ENCODE measurements around the gene SUN3.

DNA sequence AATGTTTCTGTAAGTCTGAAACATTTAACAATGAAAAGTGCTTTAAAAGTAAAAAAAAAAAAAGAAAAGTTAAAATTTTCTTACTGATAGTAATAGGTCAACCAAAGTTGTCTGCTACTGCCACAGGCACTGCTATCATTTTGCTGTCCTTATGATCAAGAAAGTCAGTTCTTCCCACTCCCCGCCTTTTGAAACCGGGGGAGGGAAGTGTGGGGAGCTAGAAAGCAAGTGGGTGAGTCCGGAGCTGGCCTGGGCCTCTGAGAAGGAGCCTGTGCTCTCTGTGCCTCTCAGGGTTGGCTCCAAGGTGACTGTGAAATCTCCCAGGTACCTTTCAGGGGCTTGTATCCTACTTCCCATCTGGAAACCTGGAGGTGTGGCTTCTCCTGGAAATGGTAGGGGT lies 13.7 kb upstream of the SUN3 start:
- TF ChIP-seq ZNF274 (IDR thresholded peaks at IDR 0.05; ENCODE audit: low read depth, low read length) = no peak
- TF ChIP-seq SUZ12 (IDR thresholded peaks at IDR 0.05; ENCODE audit: extremely low read depth, insufficient read depth, insufficient read length) = no peak

Measured in NT2/D1 (cell line).